Thyroid gland (tissue), 4 donors: Measurements from ENCODE around the gene MYO1G. TPM values are rescaled to one million over a fixed set of nuclear protein-coding genes. Genes with fewer than 3 reads are reported as not detected.

Source experiments
- DNase-seq, 2 donors: peaks; one replicate each; pipeline ENCODE4 v3.0.0-alpha.2; 2019
- H3K27ac ChIP-seq, 3 donors: fragments of 200-600 bp; sonication (generic); 1 replicate in 2 of 3; 2 replicates in 1 of 3; pipeline ENCODE4 v1.5.1; 2016 to 2019; ENCODE audit warnings: mild to moderate bottlenecking in 1 of 3, moderate library complexity in 1 of 3
- H3K27me3 ChIP-seq: fragments of 200-600 bp; sonication (generic); one replicate; pipeline ENCODE4 v1.5.1; 2019
- H3K36me3 ChIP-seq, 2 donors: fragments of 200-600 bp; sonication (generic); one replicate each; pipeline ENCODE4 v1.5.1; 2016 to 2019
- H3K4me1 ChIP-seq, 2 donors: fragments of 200-600 bp; sonication (generic); one replicate each; pipeline ENCODE4 v1.5.1; 2017 to 2019
- H3K4me3 ChIP-seq, 3 donors: fragments of 200-600 bp; sonication (generic); replicated peaks in 1 of 3; 1 replicate in 2 of 3; 2 replicates in 1 of 3; pipeline ENCODE4 v1.5.1; 2016; ENCODE audit warnings: mild to moderate bottlenecking in 1 of 3
- H3K9me3 ChIP-seq: fragments of 200-600 bp; sonication (generic); one replicate; pipeline ENCODE4 v1.5.1; 2017
- CTCF ChIP-seq, 6 experiments: fragments of 200-600 bp in 3 of 6; fragments of 450-650 bp in 3 of 6; sonication (generic) in 3 of 6; IDR thresholded peaks; one replicate each; pipeline ENCODE4 v1.5.1; 2016 to 2019; ENCODE audit warnings: antibody characterized with exemption in 6 of 6, mild to moderate bottlenecking in 2 of 6, inconsistent platforms in 1 of 6, moderate library complexity in 1 of 6
- POLR2A ChIP-seq, 2 donors: fragments of 450-650 bp; IDR thresholded peaks; one replicate each; pipeline ENCODE4 v1.6.1; 2017; ENCODE audit warnings: antibody characterized with exemption in 2 of 2, mild to moderate bottlenecking in 2 of 2, moderate library complexity in 1 of 2
- WGBS, 2 donors: methylation state at CpG; one replicate each; pipeline ENCODE4 v1.1.5; 2017; 5-methylcytosine and 5-hydroxymethylcytosine counted together
- intact Hi-C: fragments of 100-400 bp; cut with DNase I; formaldehyde crosslinking; loops from one replicate; pipeline ENCODE4 v1.15.1; 2023
- total RNA-seq, 4 donors: library from RNA; depleted of rRNA; stranded (reverse); fragments of >200 nt; gene quantifications; one replicate each; pipeline ENCODE4 v1.2.3, GENCODE V29; 2016

MYO1G gene
- total RNA-seq, 4 donors from 2014 or later, result 0.78 to 3.8 (median 2.0) TPM

- TF ChIP-seq CTCF (IDR thresholded peaks at IDR 0.05), result no peak
- TF ChIP-seq POLR2A (IDR thresholded peaks at IDR 0.05), result no peak
- intact Hi-C loops, result loop anchor here (10.0 kb wide), 1 partner anchor 106 kb away; the partner anchor contains the start of gene PURB
- H3K4me1 ChIP-seq, result peaks cover 10 to 49% of the 10 kb centered on the region in 2 donors
Observed at GRCh38 chr7:44990109-44991023, 11.6 kb upstream of the MYO1G start.

GRCh38 chr7:44989132-44989531 is 10.3 kb upstream of the MYO1G start:
- H3K4me1 ChIP-seq, result peaks cover 10 to 57% of the 10 kb centered on the region in 2 donors
- 90 to 92% methylated on average over 3 of the region's 3 CpGs for WGBS, 2 donors
- H3K4me3 ChIP-seq, result no peak overlapping the region
- TF ChIP-seq POLR2A (IDR thresholded peaks at IDR 0.05), result no peak
- TF ChIP-seq CTCF (IDR thresholded peaks at IDR 0.05), result no peak
- no peaks in the 10 kb centered on the region for H3K36me3 ChIP-seq
- intact Hi-C loops, result no loop called here
- H3K27me3 ChIP-seq, result no peaks in the 10 kb centered on the region
- DNase-seq, result no peak
- H3K27ac ChIP-seq, result no peak overlapping the region
- no peaks in the 10 kb centered on the region for H3K9me3 ChIP-seq

More at GRCh38 chr7:44990109-44991023, 11.6 kb upstream of the MYO1G start:
- no peaks in the 10 kb centered on the region for H3K9me3 ChIP-seq
- no peaks in the 10 kb centered on the region for H3K36me3 ChIP-seq
- H3K27me3 ChIP-seq, result no peaks in the 10 kb centered on the region
- H3K4me3 ChIP-seq, result no peak overlapping the region
- DNase-seq, result no peak
- WGBS, 2 donors, result 72 to 81% methylated on average over 9 of the region's 9 CpGs
- H3K27ac ChIP-seq, result peak overlapping the region in 1 of 3 donors; percentile 29

GRCh38 chr7:44988701-44989100 is 9.9 kb upstream of the MYO1G start:
- WGBS, 2 donors, result 89 to 95% methylated on average over 4 of the region's 4 CpGs
- TF ChIP-seq CTCF (IDR thresholded peaks at IDR 0.05) (no peak), POLR2A (IDR thresholded peaks at IDR 0.05) (no peak)
- H3K27ac ChIP-seq, result no peak overlapping the region
- peaks cover 0 to 3% of the 10 kb centered on the region in 2 donors for H3K36me3 ChIP-seq
- intact Hi-C loops, result no loop called here
- no peak overlapping the region for H3K4me3 ChIP-seq
- peaks cover 10 to 60% of the 10 kb centered on the region in 2 donors for H3K4me1 ChIP-seq
- DNase-seq, result no peak
- no peaks in the 10 kb centered on the region for H3K9me3 ChIP-seq
- H3K27me3 ChIP-seq, result no peaks in the 10 kb centered on the region

- H3K4me3 ChIP-seq, result no peak overlapping the region
- no peak for DNase-seq
- H3K9me3 ChIP-seq, result no peaks in the 10 kb centered on the region
- WGBS, 2 donors, result 89% methylated on average over 10 of the region's 10 CpGs
- H3K27ac ChIP-seq, result no peak overlapping the region
- no peak for TF ChIP-seq CTCF (IDR thresholded peaks at IDR 0.05)
- TF ChIP-seq POLR2A (IDR thresholded peaks at IDR 0.05), result no peak
- H3K4me1 ChIP-seq, result peaks cover 10 to 60% of the 10 kb centered on the region in 2 donors
- intact Hi-C loops, result no loop called here
- H3K36me3 ChIP-seq, result peaks cover 5 to 6% of the 10 kb centered on the region in 2 donors
- H3K27me3 ChIP-seq, result no peaks in the 10 kb centered on the region
Observed at GRCh38 chr7:44987996-44988395, 9.2 kb upstream of the MYO1G start.

- no peaks in the 10 kb centered on the region for H3K9me3 ChIP-seq
- intact Hi-C loops, result no loop called here
- DNase-seq, result no peak
- TF ChIP-seq CTCF (IDR thresholded peaks at IDR 0.05) (no peak), POLR2A (IDR thresholded peaks at IDR 0.05) (no peak)
- no peak overlapping the region for H3K4me3 ChIP-seq
- peaks cover 10 to 58% of the 10 kb centered on the region in 2 donors for H3K4me1 ChIP-seq
- peaks cover 9 to 10% of the 10 kb centered on the region in 2 donors for H3K36me3 ChIP-seq
- WGBS, 2 donors, result 95 to 97% methylated on average over 7 of the region's 7 CpGs
- H3K27ac ChIP-seq, result peak overlapping the region in 2 of 3 donors; percentile 91 to 92
- no peaks in the 10 kb centered on the region for H3K27me3 ChIP-seq
Observed at GRCh38 chr7:44987457-44987856, 8.6 kb upstream of the MYO1G start.
